ENCODE results near the gene CD79A.

- TF ChIP-seq CTCF (IDR thresholded peaks at IDR 0.05) (no peak), POLR2A (IDR thresholded peaks at IDR 0.05) (no peak)
Observed at GRCh38 chr19:41908724-41909464, 31.8 kb downstream of the CD79A start.
